Measurements from ENCODE around the gene EFEMP2.

DNA sequence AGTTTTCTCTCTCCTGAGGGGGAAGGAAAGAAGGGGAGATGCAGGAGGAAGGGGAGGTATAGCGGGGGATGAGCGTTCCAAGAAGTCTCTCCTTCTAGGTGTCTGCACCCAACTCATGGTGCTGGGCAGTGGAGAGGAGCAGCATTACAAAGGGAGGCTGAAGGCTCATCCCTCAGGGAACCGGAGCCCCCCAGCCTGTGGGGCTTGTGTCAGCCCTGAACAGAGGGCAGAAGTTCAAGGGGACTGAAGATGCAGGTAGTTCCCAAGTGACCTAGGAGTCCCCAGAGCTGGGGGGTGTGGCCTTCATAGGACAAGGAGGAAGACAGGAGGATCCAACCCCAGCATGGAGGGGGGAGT lies 44.5 kb upstream of the EFEMP2 start:
- TF ChIP-seq, protein P1, sequence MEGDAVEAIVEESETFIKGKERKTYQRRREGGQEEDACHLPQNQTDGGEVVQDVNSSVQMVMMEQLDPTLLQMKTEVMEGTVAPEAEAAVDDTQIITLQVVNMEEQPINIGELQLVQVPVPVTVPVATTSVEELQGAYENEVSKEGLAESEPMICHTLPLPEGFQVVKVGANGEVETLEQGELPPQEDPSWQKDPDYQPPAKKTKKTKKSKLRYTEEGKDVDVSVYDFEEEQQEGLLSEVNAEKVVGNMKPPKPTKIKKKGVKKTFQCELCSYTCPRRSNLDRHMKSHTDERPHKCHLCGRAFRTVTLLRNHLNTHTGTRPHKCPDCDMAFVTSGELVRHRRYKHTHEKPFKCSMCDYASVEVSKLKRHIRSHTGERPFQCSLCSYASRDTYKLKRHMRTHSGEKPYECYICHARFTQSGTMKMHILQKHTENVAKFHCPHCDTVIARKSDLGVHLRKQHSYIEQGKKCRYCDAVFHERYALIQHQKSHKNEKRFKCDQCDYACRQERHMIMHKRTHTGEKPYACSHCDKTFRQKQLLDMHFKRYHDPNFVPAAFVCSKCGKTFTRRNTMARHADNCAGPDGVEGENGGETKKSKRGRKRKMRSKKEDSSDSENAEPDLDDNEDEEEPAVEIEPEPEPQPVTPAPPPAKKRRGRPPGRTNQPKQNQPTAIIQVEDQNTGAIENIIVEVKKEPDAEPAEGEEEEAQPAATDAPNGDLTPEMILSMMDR (IDR thresholded peaks at IDR 0.05; ENCODE audit: insufficient read depth, low read length, poor library complexity, severe bottlenecking): no peak
- no peak for TF ChIP-seq EZH2phosphoT487 (conservative IDR thresholded peaks at IDR 0.05; ENCODE audit: low read length)
